Activated B cell treated with CpG ODN at 0.5 μM for 24 hours (primary cell): Measurements from ENCODE around the gene DGLUCY. TPM values are rescaled to one million over a fixed set of nuclear protein-coding genes. Genes with fewer than 3 reads are reported as not detected.

Experiments
- ATAC-seq: fragments of 200-7000 bp; cut with Tn5 transposase; one replicate; pipeline ENCODE4 v1.10.0; 2021; ENCODE audit warnings: low read depth, mild to moderate bottlenecking, moderate library complexity
- CTCF ChIA-PET: fragments of 350-600 bp; sonication (Branson Sonifier 250); formaldehyde crosslinking; loops from one replicate; lab custom pipeline; 2021; ENCODE audit warnings: antibody characterized with exemption; lab: Charles Lee
- POLR2A ChIA-PET: fragments of 350-600 bp; sonication (Branson Sonifier 250); formaldehyde crosslinking; loops from one replicate; lab custom pipeline; 2021; ENCODE audit warnings: antibody characterized with exemption; lab: Charles Lee
- DNase-seq: peaks from one replicate; pipeline ENCODE4 v3.0.0; 2022
- H3K27ac Mint-ChIP-seq: one replicate; pipeline ENCODE4 v1.8.0; 2020; ENCODE audit warnings: mixed read lengths
- H3K27me3 Mint-ChIP-seq: one replicate; pipeline ENCODE4 v1.8.0; 2021; ENCODE audit warnings: mixed read lengths
- H3K36me3 Mint-ChIP-seq: one replicate; pipeline ENCODE4 v1.8.0; 2021; ENCODE audit warnings: low read depth, mixed read lengths
- H3K4me1 Mint-ChIP-seq: one replicate; pipeline ENCODE4 v1.8.0; 2021; ENCODE audit warnings: mixed read lengths
- H3K4me3 Mint-ChIP-seq: one replicate; pipeline ENCODE4 v1.8.0; 2020; ENCODE audit warnings: mild to moderate bottlenecking, mixed read lengths
- H3K9me3 Mint-ChIP-seq: one replicate; pipeline ENCODE4 v1.8.0; 2020; ENCODE audit warnings: mixed read lengths
- CTCF ChIP-seq: fragments of 200-600 bp; IDR thresholded peaks from one replicate; pipeline ENCODE4 v1.8.0; 2022; ENCODE audit warnings: antibody characterized with exemption, mild to moderate bottlenecking
- intact Hi-C: fragments of 100-400 bp; cut with micrococcal nuclease; formaldehyde crosslinking; loops from one replicate; pipeline ENCODE4 v1.15.1; 2024
- total RNA-seq: library from RNA; stranded (reverse); gene quantifications from 2 replicates; pipeline ENCODE4 v1.2.3, GENCODE V29; 2022

Gene DGLUCY
- total RNA-seq, 1 donor from 2014 or later: 92.7 TPM

GRCh38 chr14:91115986-91116770 is 2.3 kb downstream of the DGLUCY start:
- H3K36me3 Mint-ChIP-seq: peaks cover 51% of the 10 kb centered on the region

GRCh38 chr14:91116913-91117588 is 3.2 kb downstream of the DGLUCY start:
- DNase-seq (no peak), ATAC-seq (no peak)
- H3K4me1 Mint-ChIP-seq: peaks cover 75% of the 10 kb centered on the region
- H3K27me3 Mint-ChIP-seq: no peaks in the 10 kb centered on the region
- H3K9me3 Mint-ChIP-seq: no peaks in the 10 kb centered on the region
- no peak for TF ChIP-seq CTCF
- CTCF ChIA-PET: no interaction called here
- POLR2A ChIA-PET: interaction anchor here (0.6 to 3.9 kb wide), 3 partner anchors 11 to 371 kb away, joined by 3 to 90 read pairs (median 3); partner anchors contain the start of gene RPS6KA5
- peak overlapping the region; percentile 30 for H3K27ac Mint-ChIP-seq
- H3K4me3 Mint-ChIP-seq: peak overlapping the region; percentile 38
- intact Hi-C loops: no loop called here
- H3K36me3 Mint-ChIP-seq: peaks cover 54% of the 10 kb centered on the region

More at GRCh38 chr14:91115986-91116770, 2.3 kb downstream of the DGLUCY start:
- DNase-seq (no peak), ATAC-seq (no peak)
- ChIA-PET POLR2A (interaction anchor here (0.7 to 3.9 kb wide), 5 partner anchors 10 to 120 kb away, joined by 3 to 90 read pairs (median 5); partner anchors contain the start of gene RPS6KA5), CTCF (interaction anchor here (0.6 to 3.1 kb wide), 2 partner anchors 56 to 59 kb away, joined by 3 to 21 read pairs; partner anchors contain the start of gene RPS6KA5)
- intact Hi-C loops: loop anchor here (2.0 kb wide), 1 partner anchor 107 kb away; no protein-coding TSS in a partner anchor
- TF ChIP-seq CTCF: no peak
- Mint-ChIP-seq H3K4me3 (peak overlapping the region; percentile 98), H3K4me1 (peaks cover 72% of the 10 kb centered on the region), H3K27ac (peak overlapping the region; percentile 98), H3K9me3 (no peaks in the 10 kb centered on the region), H3K27me3 (no peaks in the 10 kb centered on the region)

- no peak overlapping the region for H3K4me3 Mint-ChIP-seq
Observed at GRCh38 chr14:91117960-91118359, 4.1 kb downstream of the DGLUCY start.

GRCh38 chr14:91118511-91119068 is 4.7 kb downstream of the DGLUCY start:
- ChIA-PET CTCF (no interaction called here), POLR2A (interaction anchor here (0.6 kb wide), 1 partner anchor 204 kb away, joined by 10 read pairs; no protein-coding TSS in a partner anchor)
- H3K9me3 Mint-ChIP-seq: no peaks in the 10 kb centered on the region
- peaks cover 58% of the 10 kb centered on the region for H3K36me3 Mint-ChIP-seq
- ATAC-seq: no peak
- no peak for TF ChIP-seq CTCF
- H3K27ac Mint-ChIP-seq: peak overlapping the region; percentile 18
- intact Hi-C loops: no loop called here
- no peak overlapping the region for H3K4me3 Mint-ChIP-seq
- H3K27me3 Mint-ChIP-seq: no peaks in the 10 kb centered on the region
- DNase-seq: no peak
- H3K4me1 Mint-ChIP-seq: peaks cover 73% of the 10 kb centered on the region

More at GRCh38 chr14:91117960-91118359, 4.1 kb downstream of the DGLUCY start:
- H3K9me3 Mint-ChIP-seq: no peaks in the 10 kb centered on the region
- CTCF ChIA-PET: no interaction called here
- POLR2A ChIA-PET: interaction anchor here (0.6 to 0.8 kb wide), 3 partner anchors 10 to 370 kb away, joined by 3 to 10 read pairs (median 3); no protein-coding TSS in a partner anchor
- peaks cover 73% of the 10 kb centered on the region for H3K4me1 Mint-ChIP-seq
- peaks cover 57% of the 10 kb centered on the region for H3K36me3 Mint-ChIP-seq
- no peak overlapping the region for H3K27ac Mint-ChIP-seq
- intact Hi-C loops: no loop called here
- no peak for TF ChIP-seq CTCF
- ATAC-seq (no peak), DNase-seq (no peak)
- H3K27me3 Mint-ChIP-seq: no peaks in the 10 kb centered on the region
